Transverse colon (tissue), 4 donors: ENCODE measurements around the gene SYT14. TPM values are rescaled to one million over a fixed set of nuclear protein-coding genes. Genes with fewer than 3 reads are reported as not detected.
"Not testable (repeated sequence)": the region's sequence is repeated elsewhere in the genome, so short reads cannot be mapped to it uniquely, and the experiment has no call there.

Experiments used
- DNase-seq: peaks from one replicate; pipeline ENCODE4 v3.0.0-alpha.2; 2019
- H3K27ac ChIP-seq, 4 donors: fragments of 200-600 bp; sonication (generic); 2 replicates each; pipeline ENCODE4 v1.5.1; 2016 to 2018; ENCODE audit warnings: inconsistent platforms in 4 of 4
- H3K27me3 ChIP-seq: fragments of 200-600 bp; sonication (generic); 2 replicates; pipeline ENCODE4 v1.5.1; 2017; ENCODE audit warnings: inconsistent platforms
- H3K36me3 ChIP-seq, 4 donors: fragments of 200-600 bp; sonication (generic); 2 replicates each; pipeline ENCODE4 v1.5.1; 2017 to 2019; ENCODE audit warnings: inconsistent platforms in 4 of 4
- H3K4me1 ChIP-seq, 4 donors: fragments of 200-600 bp; sonication (generic); 2 replicates each; pipeline ENCODE4 v1.5.1; 2017 to 2020; ENCODE audit warnings: inconsistent platforms in 4 of 4
- H3K4me3 ChIP-seq, 4 donors: fragments of 200-600 bp; sonication (generic); 1 replicate in 1 of 4; 2 replicates in 3 of 4; pipeline versions ENCODE4 v1.5.1 to v1.6.1; 2017 to 2019; ENCODE audit warnings: inconsistent platforms in 4 of 4
- H3K9me3 ChIP-seq, 2 donors: fragments of 200-600 bp; sonication (generic); 2 replicates each; pipeline ENCODE4 v1.5.1; 2017 to 2019; ENCODE audit warnings: inconsistent platforms in 2 of 2
- EP300 ChIP-seq: sonication (generic); formaldehyde crosslinking; IDR thresholded peaks from one replicate; pipeline ENCODE4 v1.6.1; 2017; ENCODE audit warnings: antibody characterized with exemption, low read depth
- POLR2A ChIP-seq: fragments of 450-650 bp; IDR thresholded peaks from one replicate; pipeline ENCODE4 v1.6.1; 2016; ENCODE audit warnings: antibody characterized with exemption, mild to moderate bottlenecking, moderate library complexity
- POLR2AphosphoS5 ChIP-seq, 3 donors: sonication (generic); formaldehyde crosslinking; IDR thresholded peaks; one replicate each; pipeline ENCODE4 v1.6.1; 2016; ENCODE audit warnings: antibody characterized with exemption in 3 of 3
- WGBS, 2 donors: methylation state at CpG; one replicate each; pipeline ENCODE4 v1.1.5; 2018; ENCODE audit warnings: low coverage in 1 of 2; 5-methylcytosine and 5-hydroxymethylcytosine counted together
- in situ Hi-C, 4 donors: fragments of 200-750 bp; cut with MboI; loops; one replicate each; pipeline versions ENCODE4 v1.15.0 to v1.15.1; 2017; ENCODE audit warnings: low sequenced_read_pairs in 3 of 4, low pct_ligation_motif_present in 1 of 4, low pct_unique_long_range_greater_than_20kb in 1 of 4
- intact Hi-C: fragments of 100-400 bp; cut with DNase I; formaldehyde crosslinking; loops from one replicate; pipeline ENCODE4 v1.15.1; 2023; ENCODE audit warnings: low total_unique reads
- total RNA-seq, 4 donors: library from RNA; depleted of rRNA; stranded (reverse); fragments of >200 nt; gene quantifications; one replicate each; pipeline ENCODE4 v1.1.0, GENCODE V29; 2016
- TF ChIP-seq, protein P1 (sequence below), 5 experiments: fragments of 200-600 bp in 3 of 5; fragments of 450-650 bp in 2 of 5; sonication (generic) in 3 of 5; IDR thresholded peaks; 1 replicate in 2 of 5; 2 replicates in 3 of 5; pipeline ENCODE4 v1.5.1; 2016 to 2017; ENCODE audit warnings: antibody characterized with exemption in 5 of 5, inconsistent platforms in 3 of 5, mild to moderate bottlenecking in 2 of 5, moderate library complexity in 1 of 5

Gene SYT14
- total RNA-seq, 4 donors from 2014 or later = under 0.01 TPM; not detected in 3

DNA sequence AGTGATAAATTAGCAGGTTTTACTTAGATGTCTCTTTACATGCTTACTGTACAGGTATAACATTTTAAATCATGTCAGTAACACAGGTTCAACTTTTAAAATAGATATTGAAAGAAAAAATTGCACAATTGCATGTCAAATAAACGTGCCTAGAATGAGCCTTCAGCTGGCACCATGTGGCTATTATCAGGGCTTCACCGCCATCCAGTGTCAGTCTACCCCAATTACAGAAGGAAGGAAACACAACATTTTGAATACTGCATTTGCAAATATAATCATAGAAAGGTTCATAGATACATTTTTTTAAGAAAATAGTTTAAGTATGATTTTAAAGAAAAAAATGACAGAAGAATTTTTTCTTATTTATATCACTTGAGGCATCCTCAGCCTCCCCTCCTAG, 247.0 kb downstream of the SYT14 start:
- WGBS, 2 donors = 58 to 67% methylated on average over 2 of the region's 2 CpGs
- Histone ChIP-seq H3K27ac (no peak overlapping the region), H3K9me3 (no peaks in the 10 kb centered on the region), H3K4me1 (no peaks in the 10 kb centered on the region), H3K36me3 (no peaks in the 10 kb centered on the region), H3K27me3 (no peaks in the 10 kb centered on the region), H3K4me3 (no peak overlapping the region)
- DNase-seq = no peak
- in situ Hi-C loops = no loop called here
- intact Hi-C loops = no loop called here
- TF ChIP-seq POLR2AphosphoS5 (IDR thresholded peaks at IDR 0.05) (no peak), POLR2A (no peak), EP300 (no peak)
- TF ChIP-seq, protein P1, sequence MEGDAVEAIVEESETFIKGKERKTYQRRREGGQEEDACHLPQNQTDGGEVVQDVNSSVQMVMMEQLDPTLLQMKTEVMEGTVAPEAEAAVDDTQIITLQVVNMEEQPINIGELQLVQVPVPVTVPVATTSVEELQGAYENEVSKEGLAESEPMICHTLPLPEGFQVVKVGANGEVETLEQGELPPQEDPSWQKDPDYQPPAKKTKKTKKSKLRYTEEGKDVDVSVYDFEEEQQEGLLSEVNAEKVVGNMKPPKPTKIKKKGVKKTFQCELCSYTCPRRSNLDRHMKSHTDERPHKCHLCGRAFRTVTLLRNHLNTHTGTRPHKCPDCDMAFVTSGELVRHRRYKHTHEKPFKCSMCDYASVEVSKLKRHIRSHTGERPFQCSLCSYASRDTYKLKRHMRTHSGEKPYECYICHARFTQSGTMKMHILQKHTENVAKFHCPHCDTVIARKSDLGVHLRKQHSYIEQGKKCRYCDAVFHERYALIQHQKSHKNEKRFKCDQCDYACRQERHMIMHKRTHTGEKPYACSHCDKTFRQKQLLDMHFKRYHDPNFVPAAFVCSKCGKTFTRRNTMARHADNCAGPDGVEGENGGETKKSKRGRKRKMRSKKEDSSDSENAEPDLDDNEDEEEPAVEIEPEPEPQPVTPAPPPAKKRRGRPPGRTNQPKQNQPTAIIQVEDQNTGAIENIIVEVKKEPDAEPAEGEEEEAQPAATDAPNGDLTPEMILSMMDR (IDR thresholded peaks at IDR 0.05) = no peak

DNA sequence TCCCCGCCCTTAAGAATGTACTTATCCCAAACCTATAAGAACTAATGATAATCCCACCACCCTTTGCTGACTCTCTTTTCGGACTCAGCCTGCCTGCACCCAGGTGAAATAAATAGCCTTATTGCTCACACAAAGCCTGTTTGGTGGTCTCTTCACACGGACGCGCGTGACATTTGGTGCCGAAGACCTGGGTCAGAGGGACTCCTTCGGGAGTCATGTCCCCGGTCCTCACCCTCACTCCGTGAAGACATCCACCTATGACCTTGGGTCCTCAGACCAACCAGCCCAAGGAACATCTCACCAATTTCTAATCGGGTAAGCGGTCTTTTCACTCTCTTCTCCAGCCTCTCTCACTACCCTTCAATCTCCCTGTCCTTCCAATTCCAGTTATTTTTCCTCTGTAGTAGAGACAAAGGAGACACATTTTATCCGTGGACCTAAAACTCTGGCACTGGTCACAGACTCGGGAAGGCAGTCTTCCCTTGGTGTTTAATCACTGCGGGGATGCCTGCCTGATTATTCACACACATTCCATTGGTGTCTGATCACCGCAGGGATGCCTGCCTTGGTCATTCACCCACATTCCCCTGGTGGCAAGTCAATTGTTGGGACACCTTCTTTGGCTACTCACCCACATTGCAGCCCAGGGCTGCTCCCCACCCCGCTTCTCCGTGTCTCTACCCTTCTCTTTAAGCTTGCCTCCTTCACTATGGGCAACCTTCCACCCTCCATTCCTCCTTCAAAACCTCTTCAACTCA, 250.0 kb downstream of the SYT14 start:
- WGBS, 2 donors = 77 to 90% methylated on average over 13 to 18 of the region's 18 CpGs
- H3K9me3 ChIP-seq, H3K4me3 ChIP-seq, DNase-seq, H3K4me1 ChIP-seq, intact Hi-C loops, H3K27ac ChIP-seq, in situ Hi-C loops, H3K36me3 ChIP-seq, H3K27me3 ChIP-seq: not testable (repeated sequence)

DNA sequence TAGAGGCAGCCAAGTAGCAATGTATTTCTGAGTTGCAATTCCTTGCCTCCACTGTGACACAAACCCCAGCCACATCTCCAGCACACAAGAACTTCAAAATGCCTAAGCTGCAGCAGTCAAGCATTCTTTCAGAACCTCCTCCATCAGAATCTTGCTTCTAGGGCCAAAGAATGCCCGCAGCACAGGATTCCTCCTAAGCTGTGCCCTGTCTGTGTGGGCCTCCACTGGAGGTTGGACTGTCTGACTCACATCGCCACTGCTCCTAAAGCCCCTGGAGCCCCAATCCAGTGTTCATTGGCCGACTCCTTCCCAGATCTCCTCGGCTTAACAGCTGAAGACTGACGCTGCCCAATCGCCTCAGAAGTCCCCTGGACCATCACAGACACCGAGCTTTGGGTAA, 251.4 kb downstream of the SYT14 start:
- Histone ChIP-seq H3K27me3 (no peaks in the 10 kb centered on the region), H3K9me3 (no peaks in the 10 kb centered on the region), H3K4me1 (no peaks in the 10 kb centered on the region), H3K27ac (no peak overlapping the region), H3K36me3 (no peaks in the 10 kb centered on the region), H3K4me3 (no peak overlapping the region)
- intact Hi-C loops = no loop called here
- WGBS, 2 donors = 85% methylated on average over 7 of the region's 7 CpGs; no CpG with 5 or more reads in 1 of the 2 donors
- no peak for DNase-seq
- no peak for TF ChIP-seq POLR2A
- TF ChIP-seq POLR2AphosphoS5 (IDR thresholded peaks at IDR 0.05) = no peak
- in situ Hi-C loops = no loop called here

DNA sequence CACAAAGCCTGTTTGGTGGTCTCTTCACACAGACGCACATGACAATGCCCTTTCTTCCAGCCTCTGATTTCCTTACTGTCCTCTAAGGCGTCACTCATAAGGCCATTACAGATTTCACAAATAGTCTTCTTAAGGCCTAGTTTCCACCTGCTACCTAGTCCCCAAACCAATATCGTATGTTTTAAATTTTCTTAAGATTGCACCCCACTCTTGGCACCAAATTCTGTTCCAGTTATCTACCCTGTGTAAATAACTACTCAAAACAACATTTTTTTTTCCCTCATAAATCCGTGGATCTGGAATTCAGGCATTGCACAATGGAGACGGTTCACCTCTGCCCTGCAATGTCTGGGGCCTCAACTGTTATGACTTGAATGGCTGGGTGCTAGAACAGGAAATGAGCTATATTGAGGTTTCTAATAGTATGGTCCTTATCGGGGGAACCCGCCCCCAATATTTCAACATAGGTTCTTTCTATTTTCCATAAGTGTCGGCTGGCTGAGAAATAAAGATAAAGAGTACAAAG, 257.7 kb downstream of the SYT14 start:
- intact Hi-C loops = loop anchor here (1.0 kb wide), 1 partner anchor 22 kb away; no protein-coding TSS in a partner anchor
- no peak for DNase-seq
- WGBS, 2 donors = 80 to 94% methylated on average over 6 to 8 of the region's 8 CpGs
- no peak for TF ChIP-seq POLR2AphosphoS5 (IDR thresholded peaks at IDR 0.05)
- TF ChIP-seq EP300 = no peak
- TF ChIP-seq, protein P1 (IDR thresholded peaks at IDR 0.05) = no peak
- TF ChIP-seq POLR2A = no peak
- Histone ChIP-seq H3K4me3 (no peak overlapping the region), H3K27me3 (no peaks in the 10 kb centered on the region), H3K4me1 (no peaks in the 10 kb centered on the region), H3K36me3 (no peaks in the 10 kb centered on the region), H3K27ac (no peak overlapping the region), H3K9me3 (peaks cover 9 to 10% of the 10 kb centered on the region in 2 donors)
- in situ Hi-C loops = no loop called here

DNA sequence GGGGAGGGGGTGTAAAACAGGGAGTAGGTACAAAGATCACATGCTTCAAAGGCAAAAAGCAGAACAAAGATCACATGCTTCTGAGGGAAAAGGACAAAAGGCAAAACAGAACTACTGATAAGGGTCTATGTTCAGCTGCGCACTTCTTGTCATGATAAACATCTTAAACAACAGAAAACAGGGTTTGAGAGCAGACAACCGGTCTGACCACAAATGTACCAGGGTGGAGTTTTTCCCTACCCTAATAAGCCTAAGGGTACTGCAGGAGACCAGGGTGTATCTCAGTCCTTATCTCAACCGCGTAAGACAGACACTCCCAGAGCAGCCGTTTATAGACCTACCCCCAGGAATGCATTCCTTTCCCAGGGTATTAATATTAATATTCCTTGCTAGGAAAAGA, 258.2 kb downstream of the SYT14 start:
- 74 to 79% methylated on average over 3 to 5 of the region's 5 CpGs for WGBS, 2 donors
- H3K4me1 ChIP-seq = not testable (repeated sequence)
- intact Hi-C loops = loop anchor here (1.0 kb wide), 1 partner anchor 21 kb away; no protein-coding TSS in a partner anchor

More for the DNA sequence above, 258.2 kb downstream of the SYT14 start:
- H3K36me3 ChIP-seq, H3K27me3 ChIP-seq, H3K9me3 ChIP-seq, DNase-seq, H3K4me3 ChIP-seq, H3K27ac ChIP-seq, in situ Hi-C loops: not testable (repeated sequence)
